Measurements from ENCODE around the gene DPH3.

Gene DPH3

GRCh38 chr3:16290827-16291196 is 26.1 kb upstream of the DPH3 start:
- DNase-seq (ENCODE audit: low read depth in 2 of 2) = no peak

- DNase-seq (ENCODE audit: low read depth in 2 of 2) = no peak
Measured at GRCh38 chr3:16290007-16290826, 25.5 kb upstream of the DPH3 start.

GRCh38 chr3:16289144-16289889 is 24.6 kb upstream of the DPH3 start:
- no peak for DNase-seq (ENCODE audit: low read depth in 2 of 2)

- no peak for DNase-seq (ENCODE audit: low read depth in 2 of 2)
Measured at GRCh38 chr3:16288664-16289063, 23.9 kb upstream of the DPH3 start.

GRCh38 chr3:16286751-16287543 is 22.2 kb upstream of the DPH3 start:
- no peak for DNase-seq (ENCODE audit: low read depth in 2 of 2)

- DNase-seq (ENCODE audit: low read depth in 2 of 2) = peak; percentile 65
Measured at GRCh38 chr3:16286161-16286560, 21.4 kb upstream of the DPH3 start.

GRCh38 chr3:16284633-16285032 is 19.9 kb upstream of the DPH3 start:
- DNase-seq (ENCODE audit: low read depth in 2 of 2) = no peak

GRCh38 chr3:16280671-16281070 is 15.9 kb upstream of the DPH3 start:
- no peak for DNase-seq (ENCODE audit: low read depth in 2 of 2)

- no peak for DNase-seq (ENCODE audit: low read depth in 2 of 2)
Measured at GRCh38 chr3:16279010-16279801, 14.5 kb upstream of the DPH3 start.

- DNase-seq (ENCODE audit: low read depth in 2 of 2) = no peak
Measured at GRCh38 chr3:16277471-16277870, 12.7 kb upstream of the DPH3 start.

- no peak for DNase-seq (ENCODE audit: low read depth in 2 of 2)
Measured at GRCh38 chr3:16273867-16274266, 9.1 kb upstream of the DPH3 start.

GRCh38 chr3:16272588-16272987 is 7.8 kb upstream of the DPH3 start:
- DNase-seq (ENCODE audit: low read depth in 2 of 2) = no peak

- DNase-seq (ENCODE audit: low read depth in 2 of 2) = no peak
Measured at GRCh38 chr3:16270855-16271254, 6.1 kb upstream of the DPH3 start.

- DNase-seq (ENCODE audit: low read depth in 2 of 2) = no peak
Measured at GRCh38 chr3:16266714-16267113, 2.0 kb upstream of the DPH3 start.

GRCh38 chr3:16265455-16265786 is 678 bp upstream of the DPH3 start:
- DNase-seq (ENCODE audit: low read depth in 2 of 2) = no peak

GRCh38 chr3:16264174-16264707 is 502 bp downstream of the DPH3 start:
- no peak for DNase-seq (ENCODE audit: low read depth in 2 of 2)

GRCh38 chr3:16262174-16262573 is 2.6 kb downstream of the DPH3 start:
- DNase-seq (ENCODE audit: low read depth in 2 of 2) = no peak

GRCh38 chr3:16260046-16260445 is 4.7 kb downstream of the DPH3 start:
- no peak for DNase-seq (ENCODE audit: low read depth in 2 of 2)

GRCh38 chr3:16258866-16259265 is 5.9 kb downstream of the DPH3 start:
- no peak for DNase-seq (ENCODE audit: low read depth in 2 of 2)

- DNase-seq (ENCODE audit: low read depth in 2 of 2) = no peak
Measured at GRCh38 chr3:16258177-16258576, 6.6 kb downstream of the DPH3 start.

- no peak for DNase-seq (ENCODE audit: low read depth in 2 of 2)
Measured at GRCh38 chr3:16257309-16257708, 7.4 kb downstream of the DPH3 start.

- no peak for DNase-seq (ENCODE audit: low read depth in 2 of 2)
Measured at GRCh38 chr3:16255726-16256125, 9.0 kb downstream of the DPH3 start.

All from stimulated activated CD4-positive, alpha-beta T cell treated with anti-CD3 and anti-CD28 coated beads, Interleukin-15, amount 100 ng/mL, for 48 hours (primary cell).